H54 (cell line): Measurements from ENCODE around the gene AMPD2.
"Not testable (repeated sequence)": the region's sequence is repeated elsewhere in the genome, so short reads cannot be mapped to it uniquely, and the experiment has no call there.

Experiments used
- DNase-seq: peaks from one replicate; pipeline ENCODE4 v3.0.0; 2011; ENCODE audit warnings: low spot score, mixed read lengths; ENCODE audit not compliant: insufficient read length
- FAIRE-seq: peaks from 3 replicates; lab custom pipeline; 2011; peaks lifted over from hg19 to GRCh38; lab: Jason Lieb, UNC
- POLR2A ChIP-seq: IDR thresholded peaks from 2 replicates; pipeline ENCODE4 v1.6.1; 2011; ENCODE audit warnings: low read depth, mild to moderate bottlenecking, low read length

Gene AMPD2

DNA sequence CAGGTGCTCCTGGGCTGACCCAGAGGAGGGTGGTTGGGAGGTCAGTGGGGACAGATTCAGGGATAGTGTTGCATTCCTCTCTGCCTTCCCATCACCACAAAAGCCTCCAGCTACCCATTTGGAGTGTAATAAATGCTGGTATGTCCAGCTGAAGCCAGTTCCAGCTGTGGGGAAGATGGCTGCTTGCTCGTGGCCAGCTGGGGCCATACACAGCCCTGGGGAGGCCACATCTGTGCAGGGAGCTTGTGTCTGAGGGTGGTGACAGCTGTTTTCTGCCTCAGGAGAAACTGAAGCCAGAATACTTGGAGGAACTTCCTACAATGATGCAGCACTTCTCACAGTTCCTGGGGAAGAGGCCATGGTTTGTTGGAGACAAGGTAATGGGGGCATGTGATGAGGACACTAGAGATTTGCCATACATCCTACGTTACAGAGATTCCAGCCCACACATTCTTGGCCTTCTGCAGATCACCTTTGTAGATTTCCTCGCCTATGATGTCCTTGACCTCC, 39.0 kb downstream of the AMPD2 start:
- no peak for DNase-seq
- FAIRE-seq = no peak

GRCh38 chr1:109659145-109659544, 39.5 kb downstream of the AMPD2 start:
- TF ChIP-seq POLR2A = no peak
- FAIRE-seq (no peak), DNase-seq (no peak)

More for the DNA sequence above, 39.0 kb downstream of the AMPD2 start:
- no peak for TF ChIP-seq POLR2A

DNA sequence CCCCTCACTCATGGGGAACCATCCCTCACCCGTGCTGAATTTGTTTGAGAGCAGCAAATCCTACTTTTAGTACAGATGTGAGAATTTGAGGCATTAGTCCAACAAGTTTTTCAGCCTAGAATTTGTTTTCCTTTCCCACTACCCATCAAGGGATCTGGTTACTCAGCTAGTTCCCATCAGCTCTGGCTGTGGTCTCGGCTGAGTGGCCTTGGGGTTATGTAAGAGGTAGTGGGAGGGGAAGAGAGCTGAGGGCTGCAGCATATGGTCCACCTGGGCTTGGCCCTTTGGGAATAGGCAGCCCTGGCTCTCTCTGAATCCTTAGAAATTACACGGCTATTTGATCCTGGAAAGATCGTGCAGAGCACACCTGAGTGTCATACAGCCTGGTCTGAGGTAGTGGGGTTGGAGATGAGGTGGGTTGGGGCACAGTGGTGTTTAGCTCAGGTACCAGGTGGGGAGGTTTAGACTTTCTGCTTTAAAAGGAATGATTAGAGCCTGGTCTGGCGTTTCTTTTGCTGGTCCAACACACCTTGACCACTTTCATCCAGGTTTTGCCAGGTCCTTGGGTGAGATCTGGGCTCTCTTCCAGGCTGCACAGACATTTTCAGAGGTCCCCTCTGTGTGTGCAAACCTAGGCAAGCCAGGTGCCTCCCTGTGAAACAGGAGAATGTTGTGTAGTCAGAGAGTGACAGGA, 40.5 kb downstream of the AMPD2 start:
- TF ChIP-seq POLR2A = no peak
- no peak for FAIRE-seq
- DNase-seq = no peak

GRCh38 chr1:109660691-109661026, 41.0 kb downstream of the AMPD2 start:
- DNase-seq, FAIRE-seq: not testable (repeated sequence)

DNA sequence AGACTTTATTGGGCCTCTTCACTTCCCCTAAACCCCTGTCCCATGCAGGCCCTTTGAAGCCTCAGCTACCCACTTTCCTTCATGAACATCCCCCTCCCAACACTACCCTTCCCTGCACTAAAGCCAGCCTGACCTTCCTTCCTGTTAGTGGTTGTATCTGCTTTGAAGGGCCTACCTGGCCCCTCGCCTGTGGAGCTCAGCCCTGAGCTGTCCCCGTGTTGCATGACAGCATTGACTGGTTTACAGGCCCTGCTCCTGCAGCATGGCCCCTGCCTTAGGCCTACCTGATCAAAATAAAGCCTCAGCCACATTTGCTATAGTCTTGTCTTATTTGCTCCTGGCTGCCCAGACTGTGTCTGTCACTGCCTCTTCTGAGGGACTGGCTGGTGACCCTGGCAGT, 41.8 kb downstream of the AMPD2 start:
- no peak for FAIRE-seq
- TF ChIP-seq POLR2A = no peak
- no peak for DNase-seq

DNA sequence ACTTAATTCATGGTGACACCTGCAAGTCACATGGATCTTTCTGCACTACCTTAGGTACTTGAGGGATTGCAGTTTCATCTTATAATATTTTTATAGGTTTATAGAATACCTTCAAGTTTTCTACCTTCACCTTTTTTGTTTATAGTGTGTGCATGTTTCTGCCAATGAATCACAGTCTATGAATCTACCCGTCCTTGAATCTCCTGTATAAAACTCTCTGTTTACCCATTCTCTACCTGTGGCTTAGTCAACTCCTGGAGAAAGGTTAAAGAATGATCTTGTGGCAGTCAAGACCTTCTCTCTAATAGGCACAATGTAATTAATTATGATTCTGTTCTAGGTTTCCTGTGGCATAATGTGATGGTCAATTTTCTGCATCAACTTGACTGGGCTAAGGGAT, 45.0 kb downstream of the AMPD2 start:
- no peak for DNase-seq
- no peak for FAIRE-seq
- TF ChIP-seq POLR2A = no peak

- FAIRE-seq (no peak), DNase-seq (peak; percentile 88)
- TF ChIP-seq POLR2A = 0 out of 2 replicates have a peak, but pooled peaks have one; percentile 27
Measured at GRCh38 chr1:109667452-109668122, 48.0 kb downstream of the AMPD2 start, which contains the start of gene GSTM2. Gene GSTM2 (plus strand): TSS chr1:109668057. CDS start chr1:109668116, 59 bp downstream.

GRCh38 chr1:109668123-109668775, 48.6 kb downstream of the AMPD2 start:
- FAIRE-seq (no peak), DNase-seq (no peak)
- no peak for TF ChIP-seq POLR2A

DNA sequence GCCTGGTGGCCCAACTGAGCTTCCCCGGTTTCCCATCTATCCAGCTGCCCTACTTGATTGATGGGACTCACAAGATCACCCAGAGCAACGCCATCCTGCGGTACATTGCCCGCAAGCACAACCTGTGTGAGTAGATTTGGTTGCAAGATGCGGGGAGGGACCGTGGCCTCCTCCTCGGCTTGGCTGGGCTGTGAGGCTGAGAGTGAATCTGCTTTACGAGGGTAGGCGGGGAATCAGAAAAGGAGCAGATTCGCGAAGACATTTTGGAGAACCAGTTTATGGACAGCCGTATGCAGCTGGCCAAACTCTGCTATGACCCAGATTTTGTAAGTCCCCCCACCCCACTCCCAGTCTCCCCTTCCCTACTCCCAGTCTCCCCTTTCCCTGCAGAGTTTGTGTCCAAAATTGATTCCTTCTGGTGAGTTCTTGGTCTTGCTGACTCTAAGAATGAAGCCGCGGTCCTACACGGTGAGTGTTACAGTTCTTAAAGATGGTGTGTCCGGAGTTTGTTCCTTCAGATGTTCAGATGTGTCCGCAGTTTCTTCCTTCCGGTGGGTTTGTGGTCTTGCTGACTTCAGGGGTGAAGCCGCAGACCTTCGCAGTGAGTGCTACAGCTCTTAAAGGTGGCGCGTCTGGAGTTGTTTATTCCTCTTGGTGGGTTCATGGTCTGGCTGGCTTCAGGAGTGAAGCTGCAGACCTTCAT, 49.8 kb downstream of the AMPD2 start:
- TF ChIP-seq POLR2A = no peak
- DNase-seq (no peak), FAIRE-seq (no peak)

- not testable (repeated sequence) for DNase-seq, FAIRE-seq
Measured at GRCh38 chr1:109669949-109670302, 50.3 kb downstream of the AMPD2 start.

GRCh38 chr1:109671067-109671466, 51.4 kb downstream of the AMPD2 start:
- FAIRE-seq (no peak), DNase-seq (no peak)
- no peak for TF ChIP-seq POLR2A

GRCh38 chr1:109673861-109674260, 54.2 kb downstream of the AMPD2 start:
- FAIRE-seq, DNase-seq: not testable (repeated sequence)

DNA sequence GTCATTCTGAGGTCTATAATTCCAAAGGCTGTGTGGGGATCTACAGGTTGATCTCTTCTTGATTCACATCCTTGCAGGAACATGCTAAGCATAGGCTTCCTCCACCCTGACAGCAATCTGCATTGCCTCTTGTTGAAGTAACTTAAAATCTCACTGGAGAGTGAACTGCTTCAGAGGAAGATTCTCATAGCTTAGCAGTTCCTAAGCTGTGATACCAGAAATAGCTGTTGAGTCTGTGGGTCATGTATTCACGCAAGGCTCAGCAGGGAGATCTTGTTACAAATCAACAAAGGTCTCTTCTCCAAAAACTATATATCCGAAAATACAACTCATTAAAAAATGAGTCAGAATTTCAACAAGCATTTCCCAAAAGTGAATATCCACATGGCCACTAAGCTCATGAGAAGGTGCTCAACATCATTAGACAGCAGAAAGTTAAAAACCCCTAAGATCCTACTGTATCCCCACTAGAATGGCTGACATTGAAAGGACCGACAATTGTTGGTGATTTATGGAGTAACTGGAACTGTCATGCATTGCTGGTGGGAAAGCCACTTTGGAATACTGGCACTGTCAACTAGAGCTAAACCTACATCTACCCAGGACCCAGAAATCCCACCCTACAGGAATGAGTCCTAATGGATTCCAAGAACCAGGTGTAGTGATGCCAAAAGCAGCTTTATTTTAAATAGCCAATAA, 57.2 kb downstream of the AMPD2 start:
- not testable (repeated sequence) for DNase-seq, FAIRE-seq
